Loucy (cell line): ENCODE results near the gene APOL6.

ENCODE experiments used
- CTCF ChIP-seq: fragments of 200-600 bp; sonication (generic); conservative IDR thresholded peaks from 2 replicates; pipeline ENCODE4 v1.5.1; 2014; ENCODE audit warnings: mild to moderate bottlenecking, antibody characterized with exemption, low read length
- EZH2phosphoT487 ChIP-seq: fragments of 200-600 bp; IDR thresholded peaks from 2 replicates; pipeline ENCODE4 v1.6.1; 2018; ENCODE audit warnings: antibody characterized with exemption, mild to moderate bottlenecking, moderate library complexity, borderline replicate concordance

GRCh38 chr22:35708453-35708852 lies 60.2 kb downstream of the APOL6 start:
- TF ChIP-seq CTCF (no peak), EZH2phosphoT487 (no peak)
